Stimulated activated naive CD4-positive, alpha-beta T cell (primary cell): ENCODE data around the gene FGF8.

Experiments
- DNase-seq, 6 experiments: peaks; one replicate each; lab custom pipeline; 2025; lab: John Stamatoyannopoulos, UW

Gene FGF8

DNA sequence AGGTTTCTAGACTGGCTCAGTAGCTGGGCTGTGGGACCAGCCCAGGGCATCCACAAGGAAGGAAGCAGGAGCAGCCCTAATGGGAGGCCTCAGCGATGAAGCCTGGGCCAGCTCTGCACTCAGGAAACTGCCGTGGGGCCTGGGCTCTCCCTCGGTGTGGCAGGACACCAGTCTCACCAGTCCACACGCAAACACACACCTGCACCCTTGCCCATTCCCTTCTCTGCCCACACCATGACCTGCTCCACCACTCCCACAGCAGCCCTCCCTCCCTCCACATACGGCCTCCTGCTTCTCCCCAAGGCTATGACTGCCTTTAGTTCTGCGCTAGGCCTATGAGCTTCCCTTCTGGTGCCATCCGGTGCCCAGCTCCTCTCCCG, 7.1 kb downstream of the FGF8 start:
- no peak for DNase-seq

DNA sequence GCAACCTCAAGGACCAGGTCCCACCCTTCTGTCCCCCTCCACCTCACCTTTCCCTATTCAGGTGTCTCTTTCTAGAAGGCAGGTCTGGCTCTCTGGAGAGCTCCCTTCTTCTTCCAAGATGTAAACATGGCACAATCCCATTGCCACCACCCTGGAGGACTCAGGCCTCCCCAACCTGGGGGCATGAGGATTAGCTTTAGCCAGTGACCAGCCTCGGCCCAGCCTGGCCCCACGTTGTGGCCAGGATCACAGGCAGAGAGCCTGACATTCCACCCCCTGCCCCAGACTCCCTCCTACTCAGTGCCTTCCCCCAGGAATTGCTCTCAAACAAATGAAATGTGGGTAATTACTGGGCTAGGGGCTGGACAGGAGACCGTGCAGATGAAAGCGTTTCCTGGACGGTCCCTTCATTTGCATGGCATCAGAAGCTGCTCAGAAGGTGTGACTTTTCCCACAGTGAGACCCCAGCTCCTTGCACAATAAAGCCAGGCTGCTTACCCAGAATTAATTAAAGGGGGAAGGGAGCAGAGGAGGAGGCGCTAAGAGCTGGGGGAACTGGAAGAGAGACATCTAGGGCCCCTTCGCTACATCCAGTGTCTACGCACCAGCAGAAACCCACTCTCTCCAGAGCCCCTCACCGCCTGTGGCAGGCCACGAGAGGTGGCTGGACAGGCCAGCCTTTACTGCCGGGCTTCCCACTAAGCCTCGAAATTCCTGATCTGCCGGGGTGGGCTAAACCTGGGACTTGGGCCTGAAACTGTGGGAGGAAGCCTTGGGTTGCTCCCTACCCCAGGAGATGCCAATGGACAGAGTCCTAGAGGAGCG, 7.7 kb downstream of the FGF8 start:
- DNase-seq, result no peak

DNA sequence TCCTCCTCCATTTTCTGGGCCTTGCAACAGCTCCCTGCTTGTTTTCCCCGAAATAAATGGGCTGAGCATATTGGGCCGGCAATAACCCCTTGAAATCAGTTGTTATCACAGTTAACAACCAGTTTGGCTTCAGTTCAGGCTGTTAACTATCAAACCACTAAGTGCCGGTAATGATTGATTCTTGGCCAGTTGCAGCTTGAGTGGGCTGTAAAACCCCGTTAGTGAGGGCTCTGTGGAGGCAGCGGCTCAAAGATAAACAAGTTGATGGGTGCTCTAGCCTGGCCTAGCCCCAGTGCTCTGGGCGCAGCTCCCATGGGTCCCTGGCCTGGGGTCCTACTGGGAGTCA, 8.3 kb downstream of the FGF8 start:
- DNase-seq, result no peak

DNA sequence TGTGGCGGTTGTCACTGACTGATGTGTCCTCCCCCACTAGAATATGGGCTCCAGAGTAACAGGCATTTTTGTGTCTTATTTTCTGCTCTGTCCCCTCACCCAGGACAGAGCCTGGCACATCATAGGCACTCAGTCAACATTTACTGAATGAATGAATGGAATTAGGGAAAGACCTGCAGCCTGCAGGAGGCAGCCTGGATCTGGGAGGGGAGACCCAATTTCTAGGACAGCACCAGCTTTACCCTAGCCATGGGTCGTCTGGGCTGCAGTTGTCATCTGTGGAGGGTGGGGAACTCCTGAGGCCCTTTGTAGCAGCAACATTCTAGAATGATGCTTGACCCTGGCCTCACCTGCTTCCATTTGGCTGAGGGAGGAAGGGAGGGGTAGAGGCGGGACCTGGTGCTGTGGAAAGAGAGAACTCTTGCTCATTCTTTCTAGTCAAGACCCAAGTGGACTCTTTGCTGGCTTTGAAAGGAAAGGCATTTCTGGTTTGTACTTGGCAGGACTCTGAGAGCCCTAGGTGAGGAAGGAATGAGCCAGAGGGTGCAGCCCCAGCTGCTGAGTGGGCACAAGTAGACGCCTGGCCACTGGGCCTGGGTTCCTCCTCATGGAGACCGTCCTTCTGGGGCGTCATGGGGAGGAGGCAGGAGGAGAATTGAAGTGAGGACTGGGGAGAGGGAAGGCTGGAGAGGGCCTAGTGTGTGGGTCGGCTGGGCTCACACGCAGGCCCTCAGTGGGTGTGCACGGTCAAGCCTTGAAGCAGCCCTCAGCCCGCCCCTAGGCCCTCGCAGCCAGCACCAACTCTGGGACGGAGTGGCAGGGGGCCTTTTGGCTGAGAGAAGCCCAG, 8.9 kb downstream of the FGF8 start:
- no peak for DNase-seq

DNA sequence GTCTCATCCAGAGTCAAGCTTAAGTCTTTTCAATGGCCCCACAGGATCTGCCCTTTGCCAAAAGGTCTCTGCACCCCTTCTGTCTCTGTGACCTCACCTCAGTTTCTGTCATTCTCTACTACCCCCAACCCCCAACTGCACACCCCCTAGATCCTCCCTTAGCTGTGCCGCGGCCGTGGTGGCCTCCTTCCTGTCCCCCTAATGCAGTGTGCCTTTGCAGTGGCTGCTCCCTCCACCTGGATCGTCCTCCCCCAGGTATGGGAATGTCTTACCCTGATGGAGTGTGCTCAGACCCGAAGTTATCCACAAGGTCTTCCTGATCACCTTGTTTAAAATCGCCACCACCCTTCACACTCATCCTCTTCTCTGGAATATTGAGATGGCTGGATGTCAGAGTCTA, 9.6 kb downstream of the FGF8 start:
- DNase-seq, result no peak

DNA sequence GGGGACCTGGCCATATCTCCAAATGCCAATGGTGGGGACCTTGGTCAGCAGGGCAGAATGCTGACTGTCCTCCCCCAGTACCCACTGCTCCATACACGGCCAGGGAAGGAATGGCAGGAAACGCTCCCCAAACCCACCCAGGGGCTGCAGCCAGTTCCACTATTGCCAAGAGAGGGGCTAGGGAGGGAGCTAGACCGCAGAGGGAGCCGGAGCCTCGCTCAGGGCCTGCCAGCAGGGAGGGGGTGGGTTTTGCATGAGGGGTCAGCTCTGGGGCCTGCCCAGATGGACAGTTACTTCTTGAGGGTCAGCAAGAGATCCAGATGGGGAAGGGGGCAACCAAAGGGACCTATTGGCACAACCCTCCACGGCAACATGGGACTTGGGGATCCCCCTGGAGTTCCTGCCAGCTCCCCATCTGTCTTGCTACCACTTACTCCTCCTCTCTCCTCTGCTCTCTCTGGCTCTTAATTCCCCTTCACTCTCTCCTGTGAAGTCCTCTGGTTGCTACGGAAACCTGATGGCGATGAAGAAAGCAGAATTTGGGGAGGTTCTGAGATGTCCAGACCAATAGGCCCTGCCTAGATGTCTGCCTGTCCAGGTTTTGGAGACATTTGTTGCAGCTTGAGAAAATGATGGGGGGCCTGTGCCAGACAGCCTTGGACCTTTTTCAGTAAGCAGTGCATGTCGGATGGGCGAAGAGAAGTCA, 12.6 kb downstream of the FGF8 start:
- DNase-seq, result no peak

DNA sequence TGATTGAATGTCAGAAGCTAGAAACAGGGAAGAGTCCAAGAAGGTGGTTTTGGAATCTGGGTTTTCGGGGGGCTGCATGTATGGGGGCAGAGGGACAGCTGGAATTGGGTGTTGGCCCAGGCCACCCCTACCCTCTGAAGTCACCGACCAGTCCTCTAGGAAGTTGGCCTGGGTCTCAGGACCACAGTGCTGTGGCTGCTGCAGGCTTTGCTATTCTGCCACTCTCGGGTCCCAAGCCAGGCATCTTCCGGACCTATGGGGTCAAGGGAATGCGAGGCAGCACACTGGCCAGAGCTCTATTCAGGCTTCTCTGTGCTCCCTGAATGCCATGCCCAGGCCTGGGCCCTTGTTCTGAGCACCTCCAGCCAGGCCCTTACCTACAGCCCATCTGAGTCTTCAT, 13.2 kb downstream of the FGF8 start:
- no peak for DNase-seq

DNA sequence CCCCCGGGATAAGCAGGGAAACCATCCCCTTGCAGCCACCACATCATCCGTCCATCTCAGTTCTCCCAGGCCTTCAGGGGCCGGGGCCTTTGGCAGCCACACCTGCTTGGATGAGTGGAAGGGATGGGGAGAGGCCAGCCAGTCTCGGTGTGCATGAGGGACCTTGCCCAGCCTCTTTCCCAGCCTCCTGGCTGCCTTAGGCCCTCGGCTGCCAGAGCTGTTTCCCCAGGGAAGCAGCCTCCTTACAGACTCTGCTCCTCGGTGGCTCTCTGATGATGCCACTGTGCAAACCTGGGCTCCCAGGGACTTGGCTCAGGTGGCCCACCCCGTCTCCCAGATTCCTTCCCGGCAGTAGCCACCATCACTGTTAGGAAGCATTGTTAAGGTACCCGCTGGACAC, 14.7 kb downstream of the FGF8 start:
- DNase-seq, result no peak

DNA sequence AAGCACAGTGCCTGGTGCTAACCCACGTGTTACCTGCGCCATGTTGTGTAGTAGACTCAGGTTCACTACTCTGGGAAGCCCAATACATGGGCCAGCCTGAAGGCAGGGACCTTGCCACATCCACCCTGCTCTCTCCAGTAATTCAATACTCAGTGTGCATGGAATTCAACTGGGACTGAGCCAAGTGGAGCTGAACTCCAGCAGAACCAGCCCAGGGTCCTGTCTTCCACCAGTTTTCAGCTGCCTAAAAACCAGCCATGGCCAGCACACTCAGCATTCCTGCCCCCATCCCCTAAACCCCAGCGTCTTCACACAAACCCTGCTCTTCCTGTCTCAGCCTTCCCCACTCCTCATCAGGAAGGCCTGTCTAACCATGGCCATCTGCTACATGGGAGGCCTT, 15.4 kb downstream of the FGF8 start:
- DNase-seq, result no peak

DNA sequence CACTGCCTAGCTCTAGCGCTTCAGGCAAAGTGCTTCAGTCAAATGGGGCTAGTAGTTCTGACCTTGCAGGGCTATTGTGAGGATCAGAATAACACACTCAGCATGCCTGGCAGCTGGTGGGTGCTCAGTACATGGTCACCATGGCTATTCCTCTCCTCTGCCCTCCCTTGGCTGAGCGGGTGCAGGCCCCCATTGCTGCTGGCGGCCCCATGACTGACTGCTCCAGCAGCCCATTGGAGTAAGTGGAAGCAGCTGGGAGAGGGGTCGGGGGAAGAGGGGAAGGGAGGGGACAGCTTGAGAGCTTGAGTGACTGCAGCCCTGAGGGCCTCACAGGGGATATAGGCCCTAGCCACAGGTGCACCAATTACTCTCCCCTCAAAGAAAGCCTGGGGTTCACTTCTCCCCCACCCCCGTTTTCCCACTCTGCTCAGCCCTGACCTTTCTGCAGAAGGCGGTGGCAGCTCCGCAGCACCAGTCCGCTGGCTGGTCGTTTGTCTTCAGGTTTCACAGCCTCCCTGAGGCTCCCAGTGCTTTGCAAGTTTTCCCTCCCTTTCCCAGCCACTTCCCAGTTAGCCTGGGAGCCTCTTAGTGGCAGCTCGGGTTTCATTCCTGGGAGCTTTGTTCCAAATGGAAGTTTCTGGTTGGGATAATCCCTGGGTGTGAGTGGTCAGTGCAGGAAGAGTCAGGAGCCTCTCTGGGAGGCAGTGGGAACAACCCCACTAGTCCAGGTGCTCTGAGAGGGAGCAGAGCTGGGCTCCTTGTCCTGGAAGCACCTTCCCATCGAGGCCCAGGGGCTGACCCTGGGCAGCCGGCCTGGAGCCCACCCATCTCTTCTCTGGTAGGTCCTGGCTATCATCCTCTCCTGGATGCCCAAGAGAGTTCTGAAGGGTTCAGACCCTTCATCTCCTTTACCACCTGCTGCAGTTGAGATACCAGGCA, 16.3 kb downstream of the FGF8 start:
- no peak for DNase-seq

DNA sequence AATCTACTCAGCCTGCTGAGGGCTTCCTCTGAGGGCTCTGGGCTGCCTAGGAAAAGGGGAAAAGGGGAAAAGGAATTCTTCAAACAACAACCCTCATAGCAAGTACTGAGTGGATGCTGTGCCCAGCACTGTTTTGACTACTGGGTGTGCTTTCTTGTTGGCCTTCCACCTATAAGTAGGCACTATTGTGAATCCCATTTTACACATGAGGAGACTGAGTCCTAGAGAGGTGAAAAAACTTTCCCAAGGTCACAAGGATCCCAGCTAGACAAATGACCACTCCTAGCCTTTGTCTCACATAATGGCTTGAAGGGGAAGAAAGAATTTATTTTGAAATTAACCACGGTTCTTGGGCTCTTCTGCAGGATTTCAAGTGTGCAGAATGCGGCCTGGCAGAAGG, 17.1 kb downstream of the FGF8 start:
- DNase-seq, result no peak

DNA sequence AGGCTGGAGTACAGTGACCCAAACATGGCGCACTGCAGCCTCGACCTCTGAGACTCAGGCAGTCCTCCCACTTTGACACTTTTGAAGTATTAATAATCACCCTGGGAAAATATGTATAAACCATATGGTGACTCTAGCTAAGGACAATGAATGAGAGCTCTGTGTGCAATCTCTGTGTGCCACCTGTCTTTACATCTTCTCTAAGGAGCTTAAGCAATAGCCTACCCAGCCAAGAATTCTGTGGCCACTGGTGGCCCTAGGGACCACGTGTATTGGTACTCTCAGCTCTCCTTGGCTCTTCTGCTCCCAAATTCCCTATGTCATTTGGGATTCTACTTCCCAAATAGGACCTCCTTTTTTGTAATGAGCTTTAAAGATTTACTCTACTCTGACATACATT, 23.7 kb downstream of the FGF8 start:
- no peak for DNase-seq

DNA sequence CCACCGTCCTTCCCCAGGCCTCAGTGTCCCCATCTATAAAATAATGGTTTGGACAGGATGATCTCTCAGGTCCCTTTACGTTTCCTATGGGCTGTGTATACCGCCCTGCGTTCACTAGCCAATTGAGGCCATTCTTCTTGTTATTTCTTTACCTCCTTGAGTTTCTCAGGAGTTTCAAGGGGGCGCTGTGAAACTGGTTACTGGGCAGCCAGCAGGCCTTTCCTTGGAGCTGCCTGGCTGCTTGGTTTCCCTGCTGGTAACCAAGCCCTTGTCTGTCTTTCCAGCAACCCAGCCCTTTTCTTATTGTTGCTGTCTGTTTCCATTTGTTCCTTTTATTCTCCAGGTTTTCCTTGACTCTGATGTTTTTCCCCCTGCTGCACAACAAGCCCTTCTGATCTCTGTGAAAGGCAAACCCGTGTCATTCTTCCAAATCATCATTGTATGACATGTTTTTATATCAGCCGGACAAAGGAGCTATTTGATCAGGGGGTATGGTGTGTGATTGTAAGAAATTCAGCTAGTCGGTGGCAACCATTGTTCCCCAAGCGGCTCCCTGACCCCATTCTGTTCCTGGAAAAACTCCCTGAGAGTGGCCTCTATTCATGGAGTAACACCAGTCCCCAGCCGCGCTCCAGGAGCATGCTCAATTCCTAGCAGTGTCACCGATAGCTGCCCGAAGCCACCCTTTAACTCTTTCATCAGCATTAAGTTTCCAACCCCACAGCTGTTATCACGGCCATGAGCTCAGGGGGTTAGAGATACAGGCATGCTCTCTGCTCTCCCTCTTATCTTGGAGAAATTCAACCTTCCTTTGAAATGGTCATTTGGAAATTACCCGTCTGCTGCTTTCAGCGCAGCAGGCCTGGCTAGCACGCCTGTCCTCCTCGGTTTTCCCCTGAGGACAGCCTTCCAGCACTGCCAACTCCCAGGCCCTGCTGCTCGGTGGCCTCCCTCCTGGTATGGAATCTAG, 26.6 kb downstream of the FGF8 start:
- no peak for DNase-seq

DNA sequence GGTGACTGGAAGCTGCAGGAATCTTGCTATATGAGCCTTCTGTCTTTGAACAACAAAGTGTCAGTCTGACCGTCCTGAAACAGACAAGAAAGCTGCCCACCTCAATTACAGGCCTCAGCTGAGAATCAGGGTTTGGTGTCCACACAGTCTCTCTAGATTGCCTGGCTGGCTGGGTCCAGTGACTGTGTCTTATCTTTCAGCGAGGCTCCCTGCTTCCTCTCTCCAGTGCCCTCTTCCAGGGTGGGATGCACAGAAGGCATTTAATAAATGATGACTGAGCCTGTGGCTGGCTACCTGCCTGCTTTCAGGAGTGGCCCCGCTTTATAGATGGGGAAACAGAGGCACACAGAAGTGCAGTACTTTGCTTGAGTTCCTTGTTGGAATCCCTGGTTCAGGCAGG, 27.4 kb downstream of the FGF8 start:
- DNase-seq, result no peak

DNA sequence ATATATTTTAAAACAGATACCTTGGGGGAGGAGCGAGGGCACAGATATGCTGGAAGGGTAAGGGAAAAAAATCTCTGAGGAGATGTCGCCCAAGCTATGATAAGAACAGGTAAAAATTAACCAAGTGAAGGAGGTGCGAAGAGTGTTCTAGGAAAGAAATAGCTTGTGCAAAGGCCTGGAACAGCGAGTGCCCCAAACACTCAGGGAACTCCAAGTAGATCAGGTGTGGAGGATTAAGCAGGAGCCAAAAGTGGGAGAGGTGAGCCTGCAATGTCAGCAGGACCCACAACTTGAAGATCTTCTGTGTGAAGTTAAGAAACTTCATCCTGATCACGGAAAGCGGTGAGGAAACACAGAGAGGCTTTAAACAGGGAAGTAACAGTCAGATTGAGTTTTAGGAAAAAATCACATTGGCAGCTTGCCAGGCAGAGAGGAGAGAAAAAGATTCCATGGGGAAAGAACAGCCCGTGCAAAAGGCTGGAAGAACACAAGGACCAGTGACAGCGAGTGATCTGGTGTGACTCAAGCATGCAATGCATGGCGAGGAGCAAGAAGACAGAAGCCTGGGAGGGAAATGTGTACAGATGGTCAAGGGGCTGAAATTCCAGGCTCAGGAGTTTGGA, 30.7 kb downstream of the FGF8 start:
- DNase-seq, result no peak

DNA sequence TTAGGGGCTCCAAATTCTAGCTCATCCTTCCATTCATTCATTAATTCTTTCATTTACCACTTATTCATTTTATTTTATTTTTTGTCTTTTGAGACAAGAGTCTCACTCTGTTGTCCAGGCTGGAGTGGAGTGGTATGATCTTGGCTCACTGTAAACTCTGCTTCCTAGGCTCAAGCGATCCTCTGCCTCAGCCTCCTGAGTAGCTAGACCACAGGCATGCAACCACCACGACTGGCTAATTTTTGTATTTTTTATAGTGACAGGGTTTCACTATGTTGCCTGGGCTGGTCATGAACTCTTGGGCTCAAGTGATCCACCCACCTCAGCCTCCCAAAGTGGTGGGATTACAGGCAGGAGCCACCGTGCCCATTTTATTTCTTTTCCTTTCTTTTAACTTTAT, 31.6 kb downstream of the FGF8 start:
- no peak for DNase-seq

DNA sequence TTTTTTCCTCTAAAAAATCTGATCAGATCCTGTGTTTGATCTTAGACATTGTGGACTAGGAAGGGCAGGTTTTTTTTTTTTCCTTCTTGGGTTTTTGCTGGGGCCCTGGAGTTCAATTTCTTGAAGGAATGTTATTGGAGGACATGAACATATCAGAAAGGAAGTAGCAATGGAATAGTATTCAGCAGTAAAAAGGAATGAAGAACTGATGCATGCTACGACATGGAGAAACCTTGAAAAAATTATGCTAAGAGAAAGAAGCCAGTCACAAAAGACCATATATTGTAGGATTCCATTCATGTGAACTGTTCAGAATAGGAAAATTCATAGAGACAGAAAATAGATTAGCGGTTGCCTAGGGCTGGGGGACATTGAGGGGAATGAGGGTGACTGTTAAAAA, 34.0 kb downstream of the FGF8 start:
- DNase-seq, result no peak

DNA sequence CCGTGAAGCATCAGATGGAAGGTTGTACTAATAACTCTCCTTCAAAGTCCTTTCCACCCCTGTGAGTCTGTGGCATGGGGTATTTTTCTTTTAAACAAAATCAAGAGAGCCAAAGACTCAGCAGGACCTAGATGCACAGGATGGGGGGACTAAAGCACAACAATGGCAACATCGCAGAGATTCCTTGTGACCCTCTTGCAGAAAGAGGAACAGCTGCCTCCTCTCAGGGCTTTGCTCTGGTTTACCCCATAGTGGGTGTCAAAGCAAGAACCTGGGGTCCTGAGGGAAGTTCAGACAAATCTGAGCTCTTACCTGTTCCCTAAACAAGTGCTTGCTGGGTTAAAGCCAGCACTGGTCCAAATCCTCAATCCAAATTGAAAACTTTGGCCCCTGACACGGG, 39.2 kb downstream of the FGF8 start:
- DNase-seq, result no peak

DNA sequence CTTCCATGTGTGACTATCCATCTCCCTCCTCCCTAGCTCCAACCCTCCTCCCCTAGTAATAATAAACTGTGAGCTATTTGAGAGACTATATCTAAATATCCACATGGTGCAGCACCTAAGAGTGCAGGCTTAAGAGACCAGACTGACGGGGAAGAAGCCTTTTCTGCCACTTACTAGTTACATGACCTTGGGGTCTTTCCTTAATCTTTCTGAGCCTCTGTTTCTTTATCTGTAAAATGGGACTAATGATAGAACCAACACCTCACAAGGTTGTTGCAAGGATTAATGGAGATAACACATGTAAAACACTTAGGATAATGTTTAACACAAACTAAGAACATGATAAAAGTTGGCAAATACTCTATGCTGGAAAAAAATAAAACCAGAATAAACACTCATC, 43.8 kb downstream of the FGF8 start:
- DNase-seq, result no peak

DNA sequence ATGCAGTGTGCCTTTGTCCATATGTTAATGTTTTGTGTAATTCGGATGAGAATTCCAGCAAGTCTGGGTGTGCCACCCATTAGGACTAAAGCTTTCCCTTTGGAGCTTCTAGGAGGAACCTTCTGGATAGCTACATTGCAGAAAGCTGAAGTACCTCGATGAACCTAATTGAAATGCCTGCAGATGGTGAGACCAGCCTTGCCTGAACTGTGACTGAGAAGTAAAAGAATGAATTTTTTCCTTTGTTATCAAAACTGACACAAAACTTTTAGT, 49.9 kb downstream of the FGF8 start:
- no peak for DNase-seq
